ENCODE data around the gene SIRPG. TPM values are rescaled to one million over a fixed set of nuclear protein-coding genes. Genes with fewer than 3 reads are reported as not detected.
"Not testable (repeated sequence)": the region's sequence is repeated elsewhere in the genome, so short reads cannot be mapped to it uniquely, and the experiment has no call there.

The SIRPG gene
- total RNA-seq, 2 experiments from 2014 or later, result 34.1 to 35.8 TPM

DNA sequence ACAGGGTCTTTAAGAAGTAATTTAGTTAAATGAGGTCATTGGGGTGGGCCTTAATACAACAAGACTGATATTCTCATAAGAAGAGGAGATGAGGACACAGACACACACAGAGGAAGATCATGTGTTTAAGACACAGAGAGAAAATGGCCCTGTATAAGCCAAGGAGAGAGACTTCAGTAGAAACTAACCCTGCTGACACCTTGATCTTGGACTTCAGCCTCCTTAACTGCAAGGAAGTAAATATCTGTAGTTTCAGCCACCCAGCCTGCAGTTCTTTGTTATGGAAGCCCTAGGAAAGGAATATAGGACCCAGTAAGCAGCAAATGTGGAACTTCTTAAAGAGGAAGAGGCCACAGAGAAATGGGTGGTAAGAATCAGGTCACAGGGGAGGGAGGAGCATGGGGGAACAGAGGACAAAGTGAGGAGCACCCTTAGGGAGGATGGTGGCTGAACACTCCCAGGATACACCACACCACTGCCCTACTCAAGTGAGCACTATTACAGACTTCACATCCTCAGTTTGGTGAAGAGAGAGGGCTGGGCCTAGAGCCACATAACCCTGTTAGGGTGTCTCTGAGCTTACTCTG, 38.5 kb downstream of the SIRPG start:
- Mint-ChIP-seq H3K4me1 (peaks cover 58% of the 10 kb centered on the region), H3K27me3 (no peaks in the 10 kb centered on the region), H3K9me3 (peaks cover 13% of the 10 kb centered on the region), H3K36me3 (peaks cover 64% of the 10 kb centered on the region), H3K27ac (peak overlapping the region; percentile 81), H3K4me3 (no peak overlapping the region)
- no peak for DNase-seq

DNA sequence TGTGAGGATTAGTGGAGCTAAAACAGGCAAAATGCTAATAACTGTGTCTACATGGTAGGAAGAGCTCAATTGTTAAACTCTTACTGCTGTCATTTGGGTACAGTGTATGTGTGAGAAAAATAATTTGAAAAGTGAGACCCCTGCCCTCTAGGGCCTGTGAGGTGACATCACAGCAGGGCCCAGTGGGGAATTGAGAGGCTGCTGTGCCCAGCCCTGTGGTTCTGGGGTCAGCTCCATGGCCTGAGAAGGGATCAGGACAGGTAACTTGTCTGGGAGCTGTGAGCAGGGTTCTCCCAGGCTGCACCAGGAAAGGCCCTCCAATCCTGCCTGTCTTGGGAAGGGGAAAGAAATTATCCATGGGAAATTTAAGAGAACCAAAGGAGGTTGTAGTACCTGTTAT, 39.1 kb downstream of the SIRPG start:
- no peak overlapping the region for H3K27ac Mint-ChIP-seq
- no peak for DNase-seq
- H3K4me3 Mint-ChIP-seq, result no peak overlapping the region
- peaks cover 52% of the 10 kb centered on the region for H3K4me1 Mint-ChIP-seq
- peaks cover 13% of the 10 kb centered on the region for H3K9me3 Mint-ChIP-seq
- H3K36me3 Mint-ChIP-seq, result peaks cover 67% of the 10 kb centered on the region
- no peaks in the 10 kb centered on the region for H3K27me3 Mint-ChIP-seq

DNA sequence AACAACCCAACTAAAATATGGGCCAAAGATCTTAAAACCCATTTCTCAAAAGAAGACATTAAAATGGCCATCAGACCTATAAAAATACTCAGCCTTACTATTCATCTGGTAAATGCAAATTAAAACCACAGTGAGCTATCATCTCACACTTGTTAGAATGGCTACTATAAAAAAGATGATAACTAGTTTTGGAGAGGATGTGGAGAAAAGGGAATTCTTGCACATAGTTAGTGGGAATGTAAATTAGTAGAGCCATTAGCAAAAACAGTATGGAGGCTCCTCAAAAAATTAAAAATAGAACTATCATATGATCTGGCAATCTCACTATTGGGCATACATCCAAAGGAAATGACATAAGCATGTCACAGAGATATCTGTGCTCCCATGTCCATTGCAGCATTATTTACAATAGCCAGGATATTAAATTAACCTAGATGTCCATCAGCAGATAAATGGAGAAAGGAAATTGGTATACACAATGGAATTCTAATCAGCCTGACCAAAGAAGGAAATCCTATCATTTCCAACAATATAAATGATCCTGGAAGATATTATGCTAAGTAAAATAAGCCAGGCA, 40.6 kb downstream of the SIRPG start:
- DNase-seq, result no peak
- Mint-ChIP-seq H3K9me3 (peaks cover 12% of the 10 kb centered on the region), H3K4me3 (no peak overlapping the region), H3K27me3 (no peaks in the 10 kb centered on the region), H3K4me1 (peaks cover 38% of the 10 kb centered on the region), H3K36me3 (peaks cover 64% of the 10 kb centered on the region), H3K27ac (no peak overlapping the region)

DNA sequence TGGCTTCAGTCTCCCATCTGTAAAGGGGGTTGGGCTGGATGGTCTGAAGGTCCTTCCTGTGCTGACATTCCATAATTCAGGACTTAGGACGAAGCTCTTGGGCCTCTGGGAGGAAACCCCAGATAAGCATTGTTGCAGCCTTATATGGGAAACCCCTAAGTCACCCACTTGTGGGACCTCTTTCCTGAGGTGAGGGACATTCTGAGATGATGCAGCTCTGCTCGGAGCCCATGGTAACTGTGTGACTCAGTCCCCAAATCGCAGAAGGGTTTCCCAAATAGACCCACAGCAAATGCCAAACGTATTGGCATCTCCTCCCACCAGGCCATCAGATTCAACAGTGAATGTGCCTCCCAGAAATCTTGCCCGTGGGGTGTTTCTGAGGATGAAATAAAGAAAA, 47.2 kb downstream of the SIRPG start:
- H3K27me3 Mint-ChIP-seq, H3K4me3 Mint-ChIP-seq, DNase-seq, H3K9me3 Mint-ChIP-seq, H3K4me1 Mint-ChIP-seq, H3K27ac Mint-ChIP-seq: not testable (repeated sequence)
- peaks cover 18% of the 10 kb centered on the region for H3K36me3 Mint-ChIP-seq

DNA sequence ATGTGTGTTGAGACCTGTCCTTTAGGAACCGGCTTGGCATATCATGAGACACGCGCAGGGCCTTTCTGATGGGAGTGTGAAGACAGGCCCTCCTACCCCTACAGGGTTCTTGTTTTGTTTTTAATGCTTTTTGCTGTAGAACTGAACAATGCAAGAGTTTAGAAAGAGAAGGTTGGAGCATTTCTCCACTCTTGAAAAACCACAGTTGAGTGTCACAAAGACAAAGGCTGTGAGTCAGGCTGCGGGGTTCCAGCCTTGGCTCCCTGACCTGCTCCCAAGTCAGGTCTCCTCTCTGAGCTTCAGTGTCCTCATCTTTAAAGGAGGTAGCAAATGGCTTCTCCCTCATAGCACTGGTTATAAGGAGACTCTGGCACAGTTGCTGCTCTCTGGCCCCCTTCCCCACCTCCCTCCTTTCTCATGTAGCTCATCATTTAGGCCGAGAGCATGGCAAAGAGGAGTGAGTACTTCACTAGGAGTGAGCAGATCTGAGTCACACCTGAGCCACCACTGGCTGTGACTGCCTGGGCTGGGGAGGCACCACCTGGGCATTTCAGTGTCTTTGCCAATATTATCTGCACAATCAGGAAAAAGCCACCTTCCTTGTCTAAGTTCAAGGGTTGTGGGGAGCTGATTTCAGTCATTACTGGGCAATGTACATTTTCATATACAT, 48.8 kb downstream of the SIRPG start:
- H3K9me3 Mint-ChIP-seq, H3K4me3 Mint-ChIP-seq, DNase-seq, H3K4me1 Mint-ChIP-seq, H3K27me3 Mint-ChIP-seq, H3K36me3 Mint-ChIP-seq, H3K27ac Mint-ChIP-seq: not testable (repeated sequence)

DNA sequence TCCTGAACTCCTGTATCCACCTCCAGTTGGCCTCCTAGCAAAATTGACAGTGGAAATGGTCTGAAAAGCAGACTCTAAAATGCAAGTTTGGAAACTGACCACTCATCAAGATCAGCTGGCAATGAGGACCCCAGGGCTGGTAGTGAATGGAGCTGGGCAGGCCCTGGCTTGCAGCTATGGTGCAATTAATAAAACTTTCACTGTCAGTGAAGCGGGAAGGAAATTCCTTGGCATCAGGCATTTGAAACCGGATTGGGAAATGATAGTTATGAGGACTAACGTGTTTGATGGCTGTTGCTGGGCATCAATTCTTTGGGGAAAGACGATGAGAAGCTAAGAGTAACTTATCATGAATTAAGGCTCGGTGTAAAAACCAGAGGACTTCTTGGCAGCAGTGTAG, 56.8 kb downstream of the SIRPG start:
- Mint-ChIP-seq H3K4me3 (no peak overlapping the region), H3K27ac (no peak overlapping the region), H3K9me3 (no peaks in the 10 kb centered on the region), H3K4me1 (peaks cover 2% of the 10 kb centered on the region), H3K27me3 (no peaks in the 10 kb centered on the region), H3K36me3 (peaks cover 5% of the 10 kb centered on the region)
- DNase-seq, result no peak

DNA sequence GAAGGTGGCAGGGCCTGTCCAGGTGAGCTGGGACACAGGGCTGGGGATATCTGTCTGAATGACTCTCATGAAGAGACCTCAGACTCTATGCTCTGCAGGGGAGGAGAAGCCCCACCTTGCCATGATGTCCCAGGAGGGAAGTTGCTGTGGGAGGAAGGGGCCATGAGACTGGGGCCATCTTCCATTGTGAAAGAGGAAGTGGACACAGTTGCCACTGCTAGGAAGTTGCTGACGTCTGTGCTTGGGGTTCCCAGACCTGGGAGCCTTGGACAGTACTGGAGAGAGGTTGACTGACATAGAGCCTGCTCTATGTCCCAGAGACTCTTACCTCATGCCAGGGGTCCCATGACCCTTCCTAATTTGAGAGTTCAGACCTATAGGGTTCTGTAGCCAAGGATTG, 62.2 kb downstream of the SIRPG start:
- DNase-seq, result no peak
- no peak overlapping the region for H3K4me3 Mint-ChIP-seq
- H3K36me3 Mint-ChIP-seq, result peaks cover 4% of the 10 kb centered on the region
- H3K9me3 Mint-ChIP-seq, result no peaks in the 10 kb centered on the region
- H3K27ac Mint-ChIP-seq, result no peak overlapping the region
- H3K4me1 Mint-ChIP-seq, result peaks cover 4% of the 10 kb centered on the region
- no peaks in the 10 kb centered on the region for H3K27me3 Mint-ChIP-seq

DNA sequence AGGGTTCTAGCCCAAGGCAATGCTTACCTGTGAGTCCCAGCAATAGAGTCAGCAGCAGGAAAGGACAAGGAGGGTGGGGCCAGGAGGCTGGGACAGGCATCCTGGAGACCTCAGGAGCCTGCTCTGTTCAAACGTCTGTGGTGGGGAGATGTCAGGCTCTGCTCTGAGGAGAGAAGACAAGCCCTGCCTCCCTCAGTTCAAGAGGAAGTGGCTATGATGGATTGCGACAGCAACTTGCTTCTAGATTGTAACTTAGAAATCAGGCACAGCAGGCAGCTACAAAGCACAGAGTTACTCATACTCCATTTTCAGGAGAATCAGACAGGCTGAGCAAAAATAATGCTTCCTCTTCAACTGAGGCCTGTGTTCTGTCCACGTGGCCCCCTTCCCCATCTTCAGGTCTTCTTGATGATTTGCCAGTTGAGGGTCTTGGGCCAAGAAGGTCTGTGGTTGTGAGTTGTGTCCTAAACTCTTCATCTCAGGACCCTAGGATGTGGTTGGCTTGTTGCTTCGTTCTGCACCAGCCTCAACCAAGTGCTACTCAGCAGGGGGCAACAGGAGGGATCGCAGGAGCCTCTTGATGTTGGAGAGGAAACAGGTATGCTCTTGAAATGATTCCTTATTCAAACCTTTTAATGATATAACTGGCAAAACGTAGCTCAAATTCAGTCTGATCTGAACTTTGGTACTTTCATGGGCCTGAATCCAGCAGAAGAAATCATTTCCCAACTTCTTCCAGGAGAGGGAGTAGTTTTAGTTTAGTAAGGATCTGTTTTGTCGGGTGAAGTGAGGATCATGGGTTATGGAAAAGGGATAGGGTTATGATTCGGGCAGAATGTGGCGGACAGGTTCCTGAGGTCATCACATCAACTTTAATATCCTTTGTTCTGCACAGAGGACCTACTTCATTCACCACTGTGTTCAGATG, 68.8 kb downstream of the SIRPG start:
- Mint-ChIP-seq H3K9me3 (peaks cover 8% of the 10 kb centered on the region), H3K4me3 (peak overlapping the region; percentile 18), H3K27ac (peak overlapping the region; percentile 90), H3K27me3 (no peaks in the 10 kb centered on the region), H3K4me1 (peaks cover 26% of the 10 kb centered on the region), H3K36me3 (peaks cover 12% of the 10 kb centered on the region)
- DNase-seq, result no peak

DNA sequence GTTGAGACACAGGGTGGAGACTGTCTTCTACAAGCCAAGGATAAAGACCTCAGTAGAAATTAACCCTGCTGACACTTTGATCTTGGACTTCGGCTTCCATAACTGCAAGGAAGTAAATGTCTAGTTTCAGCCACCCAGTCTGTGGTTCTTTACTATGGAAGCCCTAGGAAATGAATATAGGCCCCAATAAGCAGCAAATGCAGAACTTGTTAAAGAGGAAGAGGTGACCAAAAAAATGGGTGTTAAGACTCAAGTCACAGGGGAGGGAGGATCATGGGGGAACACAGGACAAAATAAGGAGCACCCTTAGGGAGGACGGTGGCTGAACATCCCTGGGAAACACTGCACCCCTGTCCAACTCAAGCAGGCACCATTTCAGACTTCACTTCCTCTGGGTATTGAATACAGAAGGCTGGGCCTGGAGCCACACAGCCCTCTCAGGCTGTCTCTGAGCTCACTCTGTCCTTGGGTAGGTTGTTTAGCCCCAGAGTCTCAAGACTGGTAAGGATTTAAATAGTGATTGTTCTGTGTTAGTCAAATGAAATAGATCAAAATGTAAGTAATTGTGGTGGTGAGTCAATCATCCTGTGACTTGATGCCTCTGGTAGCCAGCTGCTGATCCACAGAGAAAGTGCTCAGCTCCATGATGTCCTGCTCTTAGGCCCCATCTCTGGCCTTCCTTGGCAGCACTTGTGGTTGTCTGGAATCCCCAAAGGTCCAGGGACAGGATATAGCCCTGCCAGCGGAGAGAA, 69.6 kb downstream of the SIRPG start:
- Mint-ChIP-seq H3K27me3 (no peaks in the 10 kb centered on the region), H3K27ac (peak overlapping the region; percentile 90), H3K4me3 (peak overlapping the region; percentile 18), H3K36me3 (peaks cover 14% of the 10 kb centered on the region), H3K9me3 (peaks cover 11% of the 10 kb centered on the region), H3K4me1 (peaks cover 26% of the 10 kb centered on the region)
- no peak for DNase-seq

DNA sequence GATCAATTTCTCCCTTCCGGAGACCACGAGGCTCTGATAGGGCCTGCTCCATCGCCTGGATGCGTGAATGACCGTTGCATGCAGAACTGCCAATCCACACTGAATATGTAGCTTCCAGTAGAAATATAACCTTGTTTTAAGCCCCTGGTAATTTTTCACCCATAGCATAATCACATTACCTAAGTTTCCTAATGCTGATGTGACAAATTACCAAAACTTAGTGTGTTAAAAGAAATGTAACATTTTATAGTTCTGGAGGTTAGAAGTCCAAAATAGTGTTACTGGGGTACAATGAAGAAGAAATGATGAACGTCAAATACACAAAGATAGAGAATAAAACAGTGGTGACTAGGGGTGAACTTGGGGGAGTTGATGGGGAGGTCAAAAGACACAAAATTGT, 78.1 kb downstream of the SIRPG start:
- Mint-ChIP-seq H3K4me3 (no peak overlapping the region), H3K4me1 (peaks cover 8% of the 10 kb centered on the region), H3K27me3 (no peaks in the 10 kb centered on the region), H3K36me3 (peaks cover 3% of the 10 kb centered on the region), H3K9me3 (peaks cover 7% of the 10 kb centered on the region), H3K27ac (no peak overlapping the region)
- DNase-seq, result no peak

Other genes with a start within 250 kb of the SIRPG start
- gene NSFL1C, start 190.9 kb downstream of the SIRPG start, total RNA-seq, result 10 to 100 TPM; 94.6 to 96.2 TPM
- gene SIRPB2, start 166.4 kb downstream of the SIRPG start, total RNA-seq, result not detected
- under 1 TPM in 1 of 2 experiments, not detected in 1; 0.28 TPM for gene SIRPD, start 100.1 kb downstream of the SIRPG start, total RNA-seq
- 1 to 10 TPM; 4.3 to 4.5 TPM for gene SIRPB1, start 37.8 kb downstream of the SIRPG start, total RNA-seq
- under 1 TPM; 0.12 to 0.31 TPM for gene SIRPA, start 237.6 kb upstream of the SIRPG start, total RNA-seq